DOHH2 (cell line): ENCODE results near the gene APBA2.
"Not testable (repeated sequence)": the region's sequence is repeated elsewhere in the genome, so short reads cannot be mapped to it uniquely, and the experiment has no call there.

Experiments
- EZH2phosphoT487 ChIP-seq: fragments of 200-600 bp; sonication (generic); IDR thresholded peaks from 2 replicates; pipeline ENCODE4 v1.6.1; 2017; ENCODE audit warnings: borderline replicate concordance, mild to moderate bottlenecking, antibody characterized with exemption, low read length, moderate library complexity, mixed read lengths
- TF ChIP-seq, protein P1 (sequence below): fragments of 200-600 bp; sonication (generic); IDR thresholded peaks from one replicate; pipeline ENCODE4 v1.5.1; 2014; ENCODE audit warnings: antibody characterized with exemption, mild to moderate bottlenecking, low read depth, low read length; ENCODE audit not compliant: poor library complexity, severe bottlenecking

GRCh38 chr15:28889871-28890270 is 4.1 kb downstream of the APBA2 start:
- TF ChIP-seq, protein P1, sequence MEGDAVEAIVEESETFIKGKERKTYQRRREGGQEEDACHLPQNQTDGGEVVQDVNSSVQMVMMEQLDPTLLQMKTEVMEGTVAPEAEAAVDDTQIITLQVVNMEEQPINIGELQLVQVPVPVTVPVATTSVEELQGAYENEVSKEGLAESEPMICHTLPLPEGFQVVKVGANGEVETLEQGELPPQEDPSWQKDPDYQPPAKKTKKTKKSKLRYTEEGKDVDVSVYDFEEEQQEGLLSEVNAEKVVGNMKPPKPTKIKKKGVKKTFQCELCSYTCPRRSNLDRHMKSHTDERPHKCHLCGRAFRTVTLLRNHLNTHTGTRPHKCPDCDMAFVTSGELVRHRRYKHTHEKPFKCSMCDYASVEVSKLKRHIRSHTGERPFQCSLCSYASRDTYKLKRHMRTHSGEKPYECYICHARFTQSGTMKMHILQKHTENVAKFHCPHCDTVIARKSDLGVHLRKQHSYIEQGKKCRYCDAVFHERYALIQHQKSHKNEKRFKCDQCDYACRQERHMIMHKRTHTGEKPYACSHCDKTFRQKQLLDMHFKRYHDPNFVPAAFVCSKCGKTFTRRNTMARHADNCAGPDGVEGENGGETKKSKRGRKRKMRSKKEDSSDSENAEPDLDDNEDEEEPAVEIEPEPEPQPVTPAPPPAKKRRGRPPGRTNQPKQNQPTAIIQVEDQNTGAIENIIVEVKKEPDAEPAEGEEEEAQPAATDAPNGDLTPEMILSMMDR, result not testable (repeated sequence)
- not testable (repeated sequence) for TF ChIP-seq EZH2phosphoT487
